Measurements from ENCODE around the gene NSUN6. TPM values are rescaled to one million over a fixed set of nuclear protein-coding genes. Genes with fewer than 3 reads are reported as not detected.

Gene NSUN6
- polyA plus RNA-seq, 3 donors, result 1.2 to 5.1 (median 3.1) TPM

- no peaks in the 10 kb centered on the region for H3K4me1 Mint-ChIP-seq
- Histone ChIP-seq H3K27ac (ENCODE audit: low read depth in 1 of 2, low read length in 2 of 2) (no peak overlapping the region), H3K36me3 (replicated peaks in 1 of 2; ENCODE audit: control insufficient read depth in 1 of 2, insufficient read depth in 2 of 2, low read length in 2 of 2) (peaks cover 13 to 41% of the 10 kb centered on the region in 2 donors), H3K79me2 (ENCODE audit: insufficient read depth, low read length) (no peaks in the 10 kb centered on the region), H3K27me3 (ENCODE audit: control insufficient read depth in 2 of 2, insufficient read depth in 2 of 2, low read length in 2 of 2) (no peaks in the 10 kb centered on the region), H3K4me3 (replicated peaks in 1 of 3; ENCODE audit: low read depth in 2 of 3, low read length in 3 of 3) (no peak overlapping the region), H2AFZ (ENCODE audit: insufficient read depth, low read depth, low read length, poor library complexity, severe bottlenecking) (no peak overlapping the region), H3K9ac (ENCODE audit: insufficient read depth, low read length, poor library complexity, severe bottlenecking) (no peak overlapping the region), H3K4me2 (replicated peaks; ENCODE audit: extremely low read depth, low read length, poor library complexity, severe bottlenecking) (no peak overlapping the region), H4K20me1 (ENCODE audit: insufficient read depth, low read length) (no peaks in the 10 kb centered on the region), H3K9me3 (replicated peaks in 1 of 2; ENCODE audit: control insufficient read depth in 1 of 2, insufficient read depth in 1 of 2, low read length in 2 of 2) (no peaks in the 10 kb centered on the region), H3K4me1 (ENCODE audit: control insufficient read depth in 1 of 2, insufficient read depth in 2 of 2, low read length in 2 of 2) (no peaks in the 10 kb centered on the region)
- H3K36me3 Mint-ChIP-seq, result peaks cover 34 to 43% of the 10 kb centered on the region in 2 donors
- DNase-seq, result no peak
- H3K27ac Mint-ChIP-seq, result no peak overlapping the region
- H3K4me3 Mint-ChIP-seq, result no peak overlapping the region
- H3K27me3 Mint-ChIP-seq (ENCODE audit: low read depth in 3 of 3), result peaks cover 0 to 5% (median 0%) of the 10 kb centered on the region in 3 donors
- TF ChIP-seq CTCF (IDR thresholded peaks at IDR 0.05), result no peak
- no peaks in the 10 kb centered on the region for H3K9me3 Mint-ChIP-seq
- intact Hi-C loops (cut with micrococcal nuclease), result no loop called here
These were observed 111.2 kb downstream of the NSUN6 start for GRCh38 chr10:18540195-18540594.

GRCh38 chr10:18539335-18539734, 112.1 kb downstream of the NSUN6 start:
- H3K27me3 ChIP-seq (ENCODE audit: control insufficient read depth in 2 of 2, insufficient read depth in 2 of 2, low read length in 2 of 2), result no peaks in the 10 kb centered on the region
- intact Hi-C loops (cut with micrococcal nuclease), result no loop called here

More at GRCh38 chr10:18539335-18539734, 112.1 kb downstream of the NSUN6 start:
- Histone ChIP-seq H3K9ac (ENCODE audit: insufficient read depth, low read length, poor library complexity, severe bottlenecking) (no peak overlapping the region), H3K79me2 (ENCODE audit: insufficient read depth, low read length) (no peaks in the 10 kb centered on the region), H3K4me3 (replicated peaks in 1 of 3; ENCODE audit: low read depth in 2 of 3, low read length in 3 of 3) (no peak overlapping the region), H3K4me1 (ENCODE audit: control insufficient read depth in 1 of 2, insufficient read depth in 2 of 2, low read length in 2 of 2) (no peaks in the 10 kb centered on the region), H2AFZ (ENCODE audit: insufficient read depth, low read depth, low read length, poor library complexity, severe bottlenecking) (no peak overlapping the region), H4K20me1 (ENCODE audit: insufficient read depth, low read length) (no peaks in the 10 kb centered on the region), H3K36me3 (replicated peaks in 1 of 2; ENCODE audit: control insufficient read depth in 1 of 2, insufficient read depth in 2 of 2, low read length in 2 of 2) (peaks cover 13 to 35% of the 10 kb centered on the region in 2 donors), H3K27ac (ENCODE audit: low read depth in 1 of 2, low read length in 2 of 2) (no peak overlapping the region), H3K4me2 (replicated peaks; ENCODE audit: extremely low read depth, low read length, poor library complexity, severe bottlenecking) (no peak overlapping the region), H3K9me3 (replicated peaks in 1 of 2; ENCODE audit: control insufficient read depth in 1 of 2, insufficient read depth in 1 of 2, low read length in 2 of 2) (no peaks in the 10 kb centered on the region)
- H3K36me3 Mint-ChIP-seq, result peaks cover 31 to 35% of the 10 kb centered on the region in 2 donors
- no peaks in the 10 kb centered on the region for H3K9me3 Mint-ChIP-seq
- no peak overlapping the region for H3K4me3 Mint-ChIP-seq
- no peak for TF ChIP-seq CTCF (IDR thresholded peaks at IDR 0.05)
- H3K27ac Mint-ChIP-seq, result no peak overlapping the region
- DNase-seq, result no peak
- H3K27me3 Mint-ChIP-seq (ENCODE audit: low read depth in 3 of 3), result peaks cover 0 to 5% (median 0%) of the 10 kb centered on the region in 3 donors
- WGBS (ENCODE audit: insufficient coverage), result 98% methylated on average over 20 of the region's 22 CpGs
- no peaks in the 10 kb centered on the region for H3K4me1 Mint-ChIP-seq
